Loucy (cell line): Measurements from ENCODE around the gene RAVER2.

Experiments
- EZH2phosphoT487 ChIP-seq: fragments of 200-600 bp; IDR thresholded peaks from 2 replicates; pipeline ENCODE4 v1.6.1; 2018; ENCODE audit warnings: antibody characterized with exemption, mild to moderate bottlenecking, moderate library complexity, borderline replicate concordance
- TF ChIP-seq, protein P1 (sequence below): fragments of 200-600 bp; sonication (generic); conservative IDR thresholded peaks from 2 replicates; pipeline ENCODE4 v1.5.1; 2014; ENCODE audit warnings: mild to moderate bottlenecking, antibody characterized with exemption, low read length

DNA sequence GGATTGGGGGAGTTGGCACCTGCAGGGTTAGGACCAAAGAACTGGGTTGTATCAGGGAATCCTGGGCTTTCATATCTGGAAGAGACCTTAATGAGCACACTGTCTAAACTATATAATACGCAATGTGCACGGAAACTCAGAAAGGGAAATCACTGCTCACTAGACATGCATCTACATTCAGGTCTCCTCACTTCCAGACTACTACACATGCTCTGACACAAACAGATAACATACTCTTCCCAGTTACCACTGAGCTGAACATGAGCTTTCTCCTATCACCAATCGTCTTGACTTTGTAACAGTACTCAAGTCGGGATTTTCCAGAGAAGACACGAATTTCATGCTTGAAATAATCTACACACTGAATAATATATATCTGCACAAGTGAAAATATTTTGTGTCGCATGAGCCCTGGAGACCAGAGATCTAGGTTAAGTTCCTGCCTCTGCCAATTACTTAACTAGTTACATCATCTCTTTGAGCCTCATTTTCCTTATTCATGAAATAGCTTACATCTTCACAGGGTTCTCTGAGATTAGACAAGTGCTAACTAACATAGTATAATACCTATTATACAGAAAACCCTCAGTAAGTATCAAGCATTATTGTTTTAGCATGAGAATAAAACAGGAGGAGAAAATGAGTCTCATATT, 120.4 kb downstream of the RAVER2 start:
- TF ChIP-seq, protein P1, sequence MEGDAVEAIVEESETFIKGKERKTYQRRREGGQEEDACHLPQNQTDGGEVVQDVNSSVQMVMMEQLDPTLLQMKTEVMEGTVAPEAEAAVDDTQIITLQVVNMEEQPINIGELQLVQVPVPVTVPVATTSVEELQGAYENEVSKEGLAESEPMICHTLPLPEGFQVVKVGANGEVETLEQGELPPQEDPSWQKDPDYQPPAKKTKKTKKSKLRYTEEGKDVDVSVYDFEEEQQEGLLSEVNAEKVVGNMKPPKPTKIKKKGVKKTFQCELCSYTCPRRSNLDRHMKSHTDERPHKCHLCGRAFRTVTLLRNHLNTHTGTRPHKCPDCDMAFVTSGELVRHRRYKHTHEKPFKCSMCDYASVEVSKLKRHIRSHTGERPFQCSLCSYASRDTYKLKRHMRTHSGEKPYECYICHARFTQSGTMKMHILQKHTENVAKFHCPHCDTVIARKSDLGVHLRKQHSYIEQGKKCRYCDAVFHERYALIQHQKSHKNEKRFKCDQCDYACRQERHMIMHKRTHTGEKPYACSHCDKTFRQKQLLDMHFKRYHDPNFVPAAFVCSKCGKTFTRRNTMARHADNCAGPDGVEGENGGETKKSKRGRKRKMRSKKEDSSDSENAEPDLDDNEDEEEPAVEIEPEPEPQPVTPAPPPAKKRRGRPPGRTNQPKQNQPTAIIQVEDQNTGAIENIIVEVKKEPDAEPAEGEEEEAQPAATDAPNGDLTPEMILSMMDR: no peak
- no peak for TF ChIP-seq EZH2phosphoT487
